IMR-90 (cell line): ENCODE measurements around the gene CTNNA2. TPM values are rescaled to one million over a fixed set of nuclear protein-coding genes. Genes with fewer than 3 reads are reported as not detected.

Experiments used
- ATAC-seq: fragments of 200-7000 bp; cut with Tn5 transposase; 2 replicates; pipeline ENCODE4 v1.9.1; 2020; ENCODE audit warnings: low read depth, mild to moderate bottlenecking, moderate library complexity
- BruUV-seq: library from RNA; stranded (reverse); fragments of 400-500 nt; replicated peaks from 2 replicates; lab custom pipeline; 2021; lab: Mats Ljungman, UMichigan
- CTCF ChIA-PET: fragments of 300-600 bp; formaldehyde crosslinking; extraction: SDS; loops from one replicate; lab custom pipeline; 2021; ENCODE audit warnings: antibody characterized with exemption; lab: Yijun Ruan, JAX
- POLR2A ChIA-PET: fragments of 300-600 bp; sonication (Branson Sonifier 250); formaldehyde crosslinking; loops from one replicate; lab custom pipeline; 2022; ENCODE audit warnings: antibody characterized with exemption; ENCODE audit not compliant: unreplicated experiment; lab: Charles Lee
- DNase-seq: peaks from one replicate; pipeline ENCODE4 v3.0.0; 2013
- H2AFZ ChIP-seq: replicated peaks from 2 replicates; pipeline ENCODE3; 2013; ENCODE audit warnings: low read length, mild to moderate bottlenecking; ENCODE audit not compliant: poor library complexity
- H2AK5ac ChIP-seq: 2 replicates; pipeline ENCODE4 v1.6.1; 2013; ENCODE audit warnings: low read depth, low read length, inconsistent platforms
- H2AK9ac ChIP-seq: replicated peaks from 2 replicates; pipeline ENCODE3; 2013; ENCODE audit warnings: mild to moderate bottlenecking, low read depth, low read length, moderate library complexity; ENCODE audit not compliant: poor library complexity
- H2BK120ac ChIP-seq: 2 replicates; pipeline ENCODE4 v1.6.1; 2013; ENCODE audit warnings: low read depth, low read length, inconsistent platforms
- H2BK15ac ChIP-seq: 3 replicates; pipeline ENCODE4 v1.6.1; 2013; ENCODE audit warnings: low read depth, low read length, inconsistent platforms
- H2BK20ac ChIP-seq: 2 replicates; pipeline ENCODE4 v1.6.1; 2013; ENCODE audit warnings: low read depth, mild to moderate bottlenecking, inconsistent platforms, low read length, moderate library complexity
- H2BK5ac ChIP-seq: 2 replicates; pipeline ENCODE4 v1.6.1; 2013; ENCODE audit warnings: mild to moderate bottlenecking, low read depth, low read length, inconsistent platforms; ENCODE audit not compliant: poor library complexity, severe bottlenecking
- H3K14ac ChIP-seq: replicated peaks from 2 replicates; pipeline ENCODE4 v1.6.1; 2013; ENCODE audit warnings: low read depth, low read length, inconsistent platforms
- H3K18ac ChIP-seq: 2 replicates; pipeline ENCODE4 v1.6.1; 2013; ENCODE audit warnings: low read depth, low read length, control low read depth
- H3K23ac ChIP-seq: 2 replicates; pipeline ENCODE4 v1.6.1; 2013; ENCODE audit warnings: low read depth, low read length, inconsistent platforms
- H3K27ac ChIP-seq: 2 replicates; pipeline ENCODE4 v1.5.1; 2013; ENCODE audit warnings: mild to moderate bottlenecking, control low read depth, low read length; ENCODE audit not compliant: insufficient read depth
- H3K27me3 ChIP-seq: 2 replicates; pipeline ENCODE4 v1.6.1; 2013; ENCODE audit warnings: low read length; ENCODE audit not compliant: control insufficient read depth, insufficient read depth
- H3K36me3 ChIP-seq: 2 replicates; pipeline ENCODE4 v1.6.1; 2013; ENCODE audit warnings: low read length, mixed read lengths; ENCODE audit not compliant: control insufficient read depth, insufficient read depth
- H3K4ac ChIP-seq: 2 replicates; pipeline ENCODE4 v1.6.1; 2013; ENCODE audit warnings: low read depth, low read length, inconsistent platforms
- H3K4me1 ChIP-seq: 2 replicates; pipeline ENCODE4 v1.6.1; 2013; ENCODE audit warnings: low read length, mixed read lengths; ENCODE audit not compliant: control insufficient read depth, insufficient read depth
- H3K4me2 ChIP-seq: 2 replicates; pipeline ENCODE4 v1.6.1; 2013; ENCODE audit warnings: low read depth, mild to moderate bottlenecking, control low read depth, low read length, moderate library complexity
- H3K4me3 ChIP-seq: 2 replicates; pipeline ENCODE4 v1.5.1; 2013; ENCODE audit warnings: low read depth, mild to moderate bottlenecking, control low read depth, low read length, moderate library complexity; ENCODE audit not compliant: insufficient read depth
- H3K56ac ChIP-seq: 2 replicates; pipeline ENCODE4 v1.6.1; 2013; ENCODE audit warnings: low read length, inconsistent platforms; ENCODE audit not compliant: insufficient read depth; ENCODE audit errors: extremely low read depth
- H3K79me1 ChIP-seq, 2 experiments: 2 replicates each; pipeline ENCODE4 v1.6.1; 2013; ENCODE audit warnings: low read length in 2 of 2, inconsistent platforms in 1 of 2, low read depth in 1 of 2
- H3K9ac ChIP-seq: 2 replicates; pipeline ENCODE4 v1.6.1; 2013; ENCODE audit warnings: low read depth, low read length, control low read depth
- H3K9me1 ChIP-seq: 2 replicates; pipeline ENCODE4 v1.6.1; 2013; ENCODE audit warnings: low read length, inconsistent platforms; ENCODE audit not compliant: insufficient read depth
- H3K9me3 ChIP-seq: 2 replicates; pipeline ENCODE4 v1.6.1; 2013; ENCODE audit warnings: low read length; ENCODE audit not compliant: control insufficient read depth, insufficient read depth
- H4K20me1 ChIP-seq: 2 replicates; pipeline ENCODE4 v1.6.1; 2013; ENCODE audit warnings: low read length, inconsistent platforms; ENCODE audit not compliant: insufficient read depth
- H4K5ac ChIP-seq: 2 replicates; pipeline ENCODE4 v1.6.1; 2013; ENCODE audit warnings: mild to moderate bottlenecking, low read depth, low read length, control low read depth
- H4K8ac ChIP-seq, 2 experiments: 2 replicates each; pipeline ENCODE4 v1.6.1; 2013; ENCODE audit warnings: low read depth in 2 of 2, low read length in 2 of 2, control low read depth in 1 of 2, inconsistent platforms in 1 of 2
- H4K91ac ChIP-seq: 2 replicates; pipeline ENCODE4 v1.6.1; 2013; ENCODE audit warnings: low read depth, low read length, inconsistent platforms; ENCODE audit not compliant: insufficient read depth
- BHLHE40 ChIP-seq: fragments of 150-350 bp; IDR thresholded peaks from 2 replicates; pipeline ENCODE4 v1.6.1; 2016; ENCODE audit warnings: mild to moderate bottlenecking, low read depth, low read length
- CEBPB ChIP-seq: IDR thresholded peaks from 2 replicates; pipeline ENCODE4 v1.6.1; 2012; ENCODE audit warnings: low read depth, low read length, improper control_type of control experiment
- CHD1 ChIP-seq: IDR thresholded peaks from 2 replicates; pipeline ENCODE4 v1.6.1; 2012; ENCODE audit warnings: low read depth, low read length, improper control_type of control experiment
- FOS ChIP-seq: fragments of 150-350 bp; IDR thresholded peaks from 2 replicates; pipeline ENCODE4 v1.6.1; 2016; ENCODE audit warnings: low read depth, low read length
- MAFK ChIP-seq: IDR thresholded peaks from 2 replicates; pipeline ENCODE4 v1.6.1; 2012; ENCODE audit warnings: low read depth, low read length, improper control_type of control experiment
- MAZ ChIP-seq: IDR thresholded peaks from 2 replicates; pipeline ENCODE4 v1.6.1; 2012; ENCODE audit warnings: low read depth, mild to moderate bottlenecking, low read length, improper control_type of control experiment, moderate library complexity, borderline replicate concordance
- MXI1 ChIP-seq: IDR thresholded peaks from 2 replicates; pipeline ENCODE4 v1.6.1; 2012; ENCODE audit warnings: low read depth, mild to moderate bottlenecking, low read length, moderate library complexity, borderline replicate concordance
- NFE2L2 ChIP-seq: fragments of 150-350 bp; IDR thresholded peaks from 2 replicates; pipeline ENCODE4 v1.6.1; 2016; ENCODE audit warnings: low read depth, mild to moderate bottlenecking, low read length
- POLR2A ChIP-seq: IDR thresholded peaks from 2 replicates; pipeline ENCODE4 v1.6.1; 2012; ENCODE audit warnings: mild to moderate bottlenecking, low read depth, low read length
- RAD21 ChIP-seq: IDR thresholded peaks from 2 replicates; pipeline ENCODE4 v1.6.1; 2012; ENCODE audit warnings: low read length, improper control_type of control experiment
- RCOR1 ChIP-seq: IDR thresholded peaks from 2 replicates; pipeline ENCODE4 v1.6.1; 2012; ENCODE audit warnings: mild to moderate bottlenecking, low read length, improper control_type of control experiment; ENCODE audit not compliant: insufficient replicate concordance
- RFX5 ChIP-seq: IDR thresholded peaks from 2 replicates; pipeline ENCODE4 v1.8.0; 2012; ENCODE audit warnings: low read depth, mild to moderate bottlenecking, low read length, moderate library complexity
- SMC3 ChIP-seq: fragments of 150-350 bp; IDR thresholded peaks from 2 replicates; pipeline ENCODE4 v1.6.1; 2016; ENCODE audit warnings: low read depth, mild to moderate bottlenecking, antibody characterized with exemption, low read length, moderate library complexity
- WGBS, 2 experiments: methylation state at CpG; one replicate each; pipeline versions ENCODE4 v1.1.5 to v1.1.7; 2013; ENCODE audit warnings: missing lambda C conversion rate in 2 of 2; ENCODE audit not compliant: insufficient read length in 1 of 2; ENCODE audit errors: extremely low coverage in 2 of 2; 5-methylcytosine and 5-hydroxymethylcytosine counted together
- dilution Hi-C: fragments of 300-500 bp; cut with HindIII; formaldehyde crosslinking; loops from one replicate; pipeline ENCODE4 v1.14.3; 2018; ENCODE audit warnings: low sequenced_read_pairs; ENCODE audit not compliant: unreplicated experiment
- in situ Hi-C: fragments of 300-500 bp; cut with MboI; formaldehyde crosslinking; loops from 3 replicates; pipeline ENCODE4 v1.14.3; 2019; ENCODE audit warnings: low sequenced_read_pairs, inconsistent platforms, mixed read lengths
- intact Hi-C: fragments of 100-400 bp; cut with micrococcal nuclease; formaldehyde crosslinking; loops from 2 replicates; pipeline ENCODE4 v1.10.0; 2022
- polyA plus RNA-seq, 3 experiments: library from polyadenylated mRNA; depleted of rRNA; stranded (reverse); fragments of >200 nt; gene quantifications; 2 replicates each; pipeline ENCODE4 v1.2.3, GENCODE V29; 2012; ENCODE audit warnings: low replicate concordance in 1 of 3
- total RNA-seq: library from RNA; depleted of rRNA; stranded (reverse); fragments of >200 nt; gene quantifications from 2 replicates; pipeline ENCODE4 v1.2.3, GENCODE V29; 2012
- TF ChIP-seq, protein P1 (sequence below): fragments of 150-350 bp; IDR thresholded peaks from 2 replicates; pipeline ENCODE4 v1.6.1; 2017; ENCODE audit warnings: mild to moderate bottlenecking, antibody characterized with exemption, low read length, low read depth
- TF ChIP-seq, protein P2 (sequence below): fragments of 150-350 bp; IDR thresholded peaks from 2 replicates; pipeline ENCODE4 v1.6.1; 2016; ENCODE audit warnings: low read depth, mild to moderate bottlenecking, low read length, moderate library complexity, borderline replicate concordance

The CTNNA2 gene
- total and polyA plus RNA-seq, 2 of the 4 experiments (the other 2 are of a cell fraction) = not detected

DNA sequence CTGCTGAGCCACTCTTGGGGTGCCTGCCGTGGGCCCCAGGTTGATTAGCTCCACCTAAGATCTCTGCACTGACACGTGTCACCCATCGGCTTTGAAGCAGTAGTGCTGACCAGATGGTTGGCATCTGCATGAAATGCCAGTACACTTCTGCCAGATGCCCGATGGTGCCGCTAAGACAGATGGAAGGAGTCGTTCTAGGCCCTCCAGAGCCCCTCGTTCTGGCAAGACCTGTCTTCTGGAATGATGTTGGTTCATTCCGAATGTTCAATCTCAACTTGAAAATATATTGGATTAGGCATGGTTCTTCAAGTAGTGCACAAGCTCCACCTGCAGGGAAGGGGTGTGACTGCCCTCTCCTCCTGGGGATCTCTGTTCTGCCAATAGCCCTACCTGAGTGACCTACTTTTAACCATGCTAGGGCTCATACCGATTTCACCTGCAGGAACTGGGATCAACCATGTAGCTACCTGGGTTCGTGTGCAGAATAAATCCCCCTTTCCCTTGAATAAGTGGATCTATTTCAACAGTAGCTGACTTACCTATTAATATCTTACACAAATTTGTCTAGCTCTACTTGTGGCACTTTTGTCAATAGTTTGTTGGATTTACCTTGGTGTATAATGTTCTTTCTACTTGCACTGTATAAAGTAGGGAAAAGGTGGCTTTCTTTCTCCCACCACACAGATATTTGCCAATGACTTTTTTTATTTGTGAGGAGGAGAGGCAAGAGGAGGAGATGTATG, 342.6 kb downstream of the CTNNA2 start:
- H3K4me3 ChIP-seq = no peak overlapping the region
- H3K9me3 ChIP-seq = no peaks in the 10 kb centered on the region
- CTCF ChIA-PET = interaction anchor here (0.6 to 0.9 kb wide), 2 partner anchors 203 to 325 kb away, joined by 3 read pairs; no protein-coding TSS in a partner anchor
- H4K91ac ChIP-seq = no peak overlapping the region
- in situ Hi-C loops (loop anchor here (10.0 kb wide), 1 partner anchor 201 kb away; no protein-coding TSS in a partner anchor), intact Hi-C loops (no loop called here), dilution Hi-C loops (no loop called here)
- H3K56ac ChIP-seq = no peak overlapping the region
- DNase-seq = peak; percentile 7
- H3K4me1 ChIP-seq = no peaks in the 10 kb centered on the region
- no peak overlapping the region for H3K9ac ChIP-seq
- no peaks in the 10 kb centered on the region for H3K9me1 ChIP-seq
- no peak overlapping the region for H3K14ac ChIP-seq
- H3K36me3 ChIP-seq = no peaks in the 10 kb centered on the region
- H3K18ac ChIP-seq = no peak overlapping the region
- H3K4ac ChIP-seq = no peak overlapping the region
- WGBS, 2 experiments = 35% methylated on average over 4 of the region's 10 CpGs; no CpG with 5 or more reads in 1 of the 2 experiments
- no peaks in the 10 kb centered on the region for H3K27me3 ChIP-seq
- H2AFZ ChIP-seq = no peak overlapping the region
- BruUV-seq = no TSS peak
- H3K79me1 ChIP-seq = no peaks in the 10 kb centered on the region
- H4K20me1 ChIP-seq = no peaks in the 10 kb centered on the region
- no peak overlapping the region for H2BK15ac ChIP-seq
- no peak overlapping the region for H2BK120ac ChIP-seq
- no peak overlapping the region for H2AK9ac ChIP-seq
- ATAC-seq = no peak
- H3K27ac ChIP-seq = no peak overlapping the region
- no peak overlapping the region for H2AK5ac ChIP-seq
- POLR2A ChIA-PET = no interaction called here
- no peak overlapping the region for H3K23ac ChIP-seq
- no peak overlapping the region for H2BK5ac ChIP-seq
- H3K4me2 ChIP-seq = no peak overlapping the region
- H2BK20ac ChIP-seq = no peak overlapping the region
- no peak overlapping the region for H4K5ac ChIP-seq
- H4K8ac ChIP-seq = no peak overlapping the region
- TF ChIP-seq NFE2L2 = no peak
- TF ChIP-seq, protein P1, sequence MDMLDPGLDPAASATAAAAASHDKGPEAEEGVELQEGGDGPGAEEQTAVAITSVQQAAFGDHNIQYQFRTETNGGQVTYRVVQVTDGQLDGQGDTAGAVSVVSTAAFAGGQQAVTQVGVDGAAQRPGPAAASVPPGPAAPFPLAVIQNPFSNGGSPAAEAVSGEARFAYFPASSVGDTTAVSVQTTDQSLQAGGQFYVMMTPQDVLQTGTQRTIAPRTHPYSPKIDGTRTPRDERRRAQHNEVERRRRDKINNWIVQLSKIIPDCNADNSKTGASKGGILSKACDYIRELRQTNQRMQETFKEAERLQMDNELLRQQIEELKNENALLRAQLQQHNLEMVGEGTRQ = no peak
- TF ChIP-seq RCOR1 = no peak
- TF ChIP-seq FOS = no peak
- no peak for TF ChIP-seq MXI1
- no peak for TF ChIP-seq BHLHE40
- TF ChIP-seq RFX5 = no peak
- TF ChIP-seq RAD21 = peak; percentile 66
- TF ChIP-seq SMC3 = peak; percentile 65
- no peak for TF ChIP-seq CEBPB
- no peak for TF ChIP-seq MAZ
- no peak for TF ChIP-seq CHD1
- TF ChIP-seq, protein P2, sequence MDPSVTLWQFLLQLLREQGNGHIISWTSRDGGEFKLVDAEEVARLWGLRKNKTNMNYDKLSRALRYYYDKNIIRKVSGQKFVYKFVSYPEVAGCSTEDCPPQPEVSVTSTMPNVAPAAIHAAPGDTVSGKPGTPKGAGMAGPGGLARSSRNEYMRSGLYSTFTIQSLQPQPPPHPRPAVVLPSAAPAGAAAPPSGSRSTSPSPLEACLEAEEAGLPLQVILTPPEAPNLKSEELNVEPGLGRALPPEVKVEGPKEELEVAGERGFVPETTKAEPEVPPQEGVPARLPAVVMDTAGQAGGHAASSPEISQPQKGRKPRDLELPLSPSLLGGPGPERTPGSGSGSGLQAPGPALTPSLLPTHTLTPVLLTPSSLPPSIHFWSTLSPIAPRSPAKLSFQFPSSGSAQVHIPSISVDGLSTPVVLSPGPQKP = no peak
- no peak for TF ChIP-seq POLR2A
- no peak for TF ChIP-seq MAFK
